ENCODE data around the gene GPR39. TPM values are rescaled to one million over a fixed set of nuclear protein-coding genes. Genes with fewer than 3 reads are reported as not detected.

GPR39 gene
- total and polyA plus RNA-seq, 2 donors (not counting 1 experiment from before 2014, with no cell fraction given) = not detected

- Histone ChIP-seq H2AFZ (ENCODE audit: insufficient read depth, low read depth, low read length, poor library complexity, severe bottlenecking) (no peak overlapping the region), H3K27me3 (replicated peaks in 1 of 4; ENCODE audit: control extremely low read depth in 1 of 4, control insufficient read depth in 3 of 4, insufficient read depth in 4 of 4, low read length in 3 of 4) (peaks cover 0 to 11% (median 0%) of the 10 kb centered on the region in 4 experiments), H3K4me3 (ENCODE audit: control extremely low read depth in 1 of 5, extremely low read depth in 1 of 5, insufficient read depth in 1 of 5, low read depth in 2 of 5, low read length in 4 of 5) (no peak overlapping the region), H3K79me2 (ENCODE audit: control insufficient read depth, insufficient read depth, low read length) (no peaks in the 10 kb centered on the region), H4K20me1 (ENCODE audit: control insufficient read depth, insufficient read depth, low read length, poor library complexity, severe bottlenecking) (no peaks in the 10 kb centered on the region), H3K4me1 (ENCODE audit: control insufficient read depth in 2 of 2, insufficient read depth in 2 of 2, low read length in 2 of 2) (no peaks in the 10 kb centered on the region), H3K4me2 (replicated peaks; ENCODE audit: low read depth, low read length, poor library complexity, severe bottlenecking) (no peak overlapping the region), H3K9ac (ENCODE audit: low read length) (no peak overlapping the region), H3K27ac (ENCODE audit: low read length in 2 of 2) (no peak overlapping the region), H3K9me3 (ENCODE audit: control extremely low read depth in 1 of 3, control insufficient read depth in 2 of 3, insufficient read depth in 1 of 3, low read length in 2 of 3) (peaks cover 0 to 17% (median 0%) of the 10 kb centered on the region in 3 donors), H3K36me3 (replicated peaks in 1 of 2; ENCODE audit: control extremely low read depth in 1 of 2, control insufficient read depth in 1 of 2, extremely low read depth in 1 of 2, insufficient read depth in 2 of 2, low read length in 1 of 2) (no peaks in the 10 kb centered on the region)
- Mint-ChIP-seq H3K4me3 (no peak overlapping the region), H3K27me3 (peaks cover 18% of the 10 kb centered on the region), H3K27ac (no peak overlapping the region), H3K4me1 (no peaks in the 10 kb centered on the region), H3K9me3 (ENCODE audit: insufficient read depth) (no peaks in the 10 kb centered on the region)
- ATAC-seq (ENCODE audit: low read depth) (no peak), DNase-seq (no peak)
- 83% methylated on average over 1 of the region's 2 CpGs for WGBS (ENCODE audit: insufficient coverage)
- intact Hi-C loops (cut with micrococcal nuclease) = no loop called here
- no peak for TF ChIP-seq CTCF (IDR thresholded peaks at IDR 0.05)
- no peak for TF ChIP-seq EZH2 (IDR thresholded peaks at IDR 0.05; ENCODE audit: borderline replicate concordance, insufficient read depth, low read depth, low read length, poor library complexity, severe bottlenecking)
- CTCF ChIA-PET = no interaction called here
- POLR2A ChIA-PET = no interaction called here
Measured at GRCh38 chr2:132420816-132421805, 4.5 kb downstream of the GPR39 start.

- POLR2A ChIA-PET = no interaction called here
- WGBS (ENCODE audit: insufficient coverage) = 97% methylated on average over 5 of the region's 6 CpGs
- Histone ChIP-seq H3K9ac (ENCODE audit: low read length) (no peak overlapping the region), H3K9me3 (ENCODE audit: control extremely low read depth in 1 of 3, control insufficient read depth in 2 of 3, insufficient read depth in 1 of 3, low read length in 2 of 3) (peaks cover 0 to under 1% (median 0%) of the 10 kb centered on the region in 3 donors), H3K4me3 (ENCODE audit: control extremely low read depth in 1 of 5, extremely low read depth in 1 of 5, insufficient read depth in 1 of 5, low read depth in 2 of 5, low read length in 4 of 5) (no peak overlapping the region), H3K36me3 (replicated peaks in 1 of 2; ENCODE audit: control extremely low read depth in 1 of 2, control insufficient read depth in 1 of 2, extremely low read depth in 1 of 2, insufficient read depth in 2 of 2, low read length in 1 of 2) (no peaks in the 10 kb centered on the region), H3K27me3 (replicated peaks in 1 of 4; ENCODE audit: control extremely low read depth in 1 of 4, control insufficient read depth in 3 of 4, insufficient read depth in 4 of 4, low read length in 3 of 4) (peaks cover 0 to 4% (median 0%) of the 10 kb centered on the region in 4 experiments), H3K4me2 (replicated peaks; ENCODE audit: low read depth, low read length, poor library complexity, severe bottlenecking) (no peak overlapping the region), H3K27ac (ENCODE audit: low read length in 2 of 2) (no peak overlapping the region), H3K4me1 (ENCODE audit: control insufficient read depth in 2 of 2, insufficient read depth in 2 of 2, low read length in 2 of 2) (no peaks in the 10 kb centered on the region), H4K20me1 (ENCODE audit: control insufficient read depth, insufficient read depth, low read length, poor library complexity, severe bottlenecking) (no peaks in the 10 kb centered on the region), H3K79me2 (ENCODE audit: control insufficient read depth, insufficient read depth, low read length) (no peaks in the 10 kb centered on the region), H2AFZ (ENCODE audit: insufficient read depth, low read depth, low read length, poor library complexity, severe bottlenecking) (no peak overlapping the region)
- TF ChIP-seq CTCF (IDR thresholded peaks at IDR 0.05) = no peak
- no peak for TF ChIP-seq EZH2 (IDR thresholded peaks at IDR 0.05; ENCODE audit: borderline replicate concordance, insufficient read depth, low read depth, low read length, poor library complexity, severe bottlenecking)
- intact Hi-C loops (cut with micrococcal nuclease) = no loop called here
- ATAC-seq (ENCODE audit: low read depth) (no peak), DNase-seq (no peak)
- CTCF ChIA-PET = no interaction called here
- Mint-ChIP-seq H3K27ac (no peak overlapping the region), H3K9me3 (ENCODE audit: insufficient read depth) (no peaks in the 10 kb centered on the region), H3K4me3 (no peak overlapping the region), H3K4me1 (no peaks in the 10 kb centered on the region), H3K27me3 (peaks cover 16% of the 10 kb centered on the region)
Measured at GRCh38 chr2:132422736-132423135, 6.1 kb downstream of the GPR39 start.

Data from B cell (primary cell).